GM21825 (cell line): ENCODE measurements around the gene SFRP5.

Experiments
- ATAC-seq: cut with Tn5 transposase; IDR thresholded peaks from one replicate; pipeline ENCODE4 v1.9.1; 2021; ENCODE audit warnings: mild to moderate bottlenecking, moderate library complexity; ENCODE audit not compliant: unreplicated experiment

The SFRP5 gene

GRCh38 chr10:97766996-97767924 lies 4.5 kb downstream of the SFRP5 start:
- no peak for ATAC-seq

DNA sequence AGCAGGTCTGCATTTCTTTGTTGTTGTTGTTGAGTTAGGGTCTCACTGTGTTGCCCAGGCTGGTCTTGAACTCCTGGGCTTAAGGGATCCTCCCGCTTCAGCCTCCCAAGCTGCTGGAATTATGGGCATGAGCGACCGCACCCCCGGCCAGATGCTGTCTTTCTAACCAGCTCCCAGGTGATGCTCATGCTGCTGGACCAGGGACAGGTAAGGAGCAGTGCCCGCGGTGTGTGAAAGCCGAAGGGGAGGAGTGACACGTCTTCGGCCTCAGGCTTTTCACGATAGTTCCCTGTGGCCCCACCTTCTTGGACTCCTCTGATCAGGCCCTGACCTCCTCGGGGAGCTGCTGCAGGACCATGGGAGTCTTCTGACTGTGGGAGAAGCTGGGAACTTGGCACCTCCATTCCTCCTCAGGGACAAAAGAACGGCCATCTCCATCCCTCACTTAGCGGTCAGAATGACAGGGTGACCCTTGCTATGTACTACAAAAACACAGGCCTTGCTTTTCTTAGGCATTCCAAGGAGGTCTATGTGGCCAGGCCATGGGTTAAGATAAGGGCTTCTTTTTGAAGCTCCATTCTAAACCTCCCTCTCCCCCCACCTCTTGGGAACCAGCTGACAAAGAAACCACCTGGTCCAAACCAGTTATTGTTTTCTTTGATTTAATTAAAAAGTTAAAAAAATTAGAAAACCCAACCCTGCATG lies 5.5 kb downstream of the SFRP5 start:
- no peak for ATAC-seq

- ATAC-seq = no peak
Observed at GRCh38 chr10:97765201-97765600, 6.6 kb downstream of the SFRP5 start.

GRCh38 chr10:97764519-97764931 lies 7.3 kb downstream of the SFRP5 start:
- ATAC-seq = no peak

- no peak for ATAC-seq
Observed at GRCh38 chr10:97763947-97764346, 7.9 kb downstream of the SFRP5 start.

GRCh38 chr10:97763411-97763810 lies 8.4 kb downstream of the SFRP5 start:
- ATAC-seq = no peak

DNA sequence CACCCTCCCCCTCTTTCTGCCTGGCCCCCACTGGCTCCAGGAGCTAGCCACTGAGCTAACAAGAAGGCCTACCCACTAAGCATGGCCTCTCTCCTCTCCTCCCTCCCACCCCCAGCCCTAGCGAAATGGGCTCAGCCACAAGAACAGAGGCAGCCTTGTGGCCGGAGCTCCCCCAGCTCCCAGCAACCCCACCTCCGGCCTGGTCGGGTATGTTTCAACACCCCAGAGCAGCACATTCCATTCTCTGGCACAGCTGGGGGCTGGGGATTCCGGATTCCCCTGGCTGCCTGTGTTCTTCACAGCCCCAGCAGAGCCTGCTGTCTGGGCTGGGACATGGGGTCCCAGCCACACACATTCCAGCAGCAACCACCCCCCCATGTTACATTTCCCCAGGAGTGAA lies 9.0 kb downstream of the SFRP5 start:
- no peak for ATAC-seq

- ATAC-seq = no peak
Observed at GRCh38 chr10:97762056-97762455, 9.7 kb downstream of the SFRP5 start.

GRCh38 chr10:97761331-97761865 lies 10.4 kb downstream of the SFRP5 start:
- no peak for ATAC-seq

- no peak for ATAC-seq
Observed at GRCh38 chr10:97760461-97761257, 11.1 kb downstream of the SFRP5 start.

DNA sequence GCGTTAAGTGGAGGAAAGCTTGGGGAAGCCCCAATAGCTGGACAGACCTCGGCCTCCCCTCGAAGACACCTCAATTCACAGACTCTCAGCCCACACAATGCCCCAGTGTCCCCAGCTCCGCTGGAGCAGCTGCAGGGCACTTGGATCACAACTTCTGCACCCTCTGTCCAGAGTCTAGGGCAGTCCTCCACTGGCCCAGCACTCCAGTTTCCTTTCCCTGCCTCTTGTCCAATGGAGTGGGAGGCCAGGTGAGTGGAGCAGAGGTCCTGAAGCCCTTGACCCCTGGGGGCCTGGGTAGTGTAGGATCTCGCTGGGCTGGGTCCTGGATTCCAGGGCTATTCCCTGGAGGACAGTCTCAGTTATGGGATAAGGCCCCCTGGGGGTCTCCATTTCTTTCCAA lies 11.9 kb downstream of the SFRP5 start:
- no peak for ATAC-seq

- ATAC-seq = no peak
Observed at GRCh38 chr10:97759158-97759887, 12.5 kb downstream of the SFRP5 start.

DNA sequence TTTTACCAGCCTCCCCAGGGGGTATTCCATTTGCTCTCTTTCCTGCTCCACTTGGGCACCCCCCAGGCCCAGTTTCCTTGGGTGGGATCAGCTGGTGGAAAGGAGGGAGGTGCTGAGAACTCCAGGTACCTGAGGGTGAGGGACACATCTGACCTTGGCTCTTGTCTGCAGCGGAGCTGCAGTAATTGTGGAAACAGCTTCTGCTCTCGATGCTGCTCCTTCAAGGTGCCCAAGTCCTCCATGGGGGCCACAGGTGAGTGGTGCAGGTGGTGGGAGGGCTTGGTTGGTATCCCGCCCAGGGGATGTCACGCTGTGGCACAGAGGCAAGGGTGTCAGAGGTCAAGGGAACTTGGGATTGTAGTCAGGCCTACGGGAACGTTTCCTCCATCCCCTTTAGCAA lies 14.3 kb downstream of the SFRP5 start:
- ATAC-seq = no peak

DNA sequence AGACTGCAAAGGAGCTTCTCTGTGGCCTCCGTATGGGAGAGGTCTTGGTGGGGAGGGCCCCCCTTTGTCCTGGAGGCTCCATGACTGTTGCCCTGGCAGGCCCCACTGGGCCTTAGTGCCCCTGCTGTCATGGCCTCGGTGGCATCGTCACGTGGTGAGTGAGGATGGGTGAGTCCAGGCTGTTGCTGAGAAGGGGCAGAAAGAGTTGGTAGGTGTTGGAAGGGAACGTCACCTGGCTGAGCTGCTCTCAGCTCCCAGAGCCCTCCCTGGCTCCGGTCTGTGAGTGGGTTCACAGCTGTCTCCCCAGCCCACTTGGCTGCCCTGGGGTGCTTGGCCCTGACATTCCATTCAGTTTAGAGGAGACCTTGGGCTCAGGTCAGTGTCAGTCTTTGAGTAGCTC lies 16.1 kb downstream of the SFRP5 start:
- ATAC-seq = no peak

- ATAC-seq = no peak
Observed at GRCh38 chr10:97754726-97755125, 17.1 kb downstream of the SFRP5 start.

DNA sequence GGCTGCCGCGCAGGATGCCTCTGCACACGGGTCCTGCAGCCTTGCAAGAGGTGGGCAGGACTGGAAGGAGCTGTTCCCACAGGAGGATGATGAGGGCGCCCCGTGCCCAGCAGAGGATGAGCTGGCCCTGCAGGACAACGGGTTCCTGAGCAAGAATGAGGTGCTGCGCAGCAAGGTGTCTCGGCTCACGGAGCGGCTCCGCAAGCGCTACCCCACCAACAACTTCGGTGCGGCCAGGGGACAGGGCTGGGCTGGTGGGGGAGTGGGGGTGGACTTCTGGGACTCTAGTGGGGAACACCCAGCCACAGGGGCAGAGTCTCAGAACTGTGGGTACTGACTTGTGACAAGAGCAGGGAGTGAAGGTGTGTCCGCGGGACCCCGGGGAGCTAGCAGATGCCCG lies 18.8 kb downstream of the SFRP5 start:
- no peak for ATAC-seq

DNA sequence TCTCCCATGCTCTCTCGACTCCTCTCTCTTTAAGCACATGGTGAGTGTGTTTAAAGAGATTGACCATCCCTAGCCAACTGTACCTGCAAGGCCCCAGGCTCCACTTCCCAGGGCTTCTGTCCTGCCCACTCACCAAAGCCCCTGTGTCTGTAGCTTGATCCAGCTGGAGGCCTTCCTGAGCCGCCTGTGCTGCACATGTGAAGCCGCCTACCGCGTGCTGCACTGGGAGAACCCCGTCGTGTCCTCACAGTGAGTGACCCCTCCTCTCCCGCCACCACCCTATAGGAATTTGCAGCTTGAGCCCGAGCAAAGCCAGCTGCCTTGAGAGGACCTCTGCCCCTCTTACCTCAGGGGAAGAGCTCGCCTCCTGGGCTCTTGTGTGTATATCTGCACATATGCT lies 23.7 kb downstream of the SFRP5 start:
- no peak for ATAC-seq

- ATAC-seq = no peak
Observed at GRCh38 chr10:97747573-97747972, 24.2 kb downstream of the SFRP5 start.

DNA sequence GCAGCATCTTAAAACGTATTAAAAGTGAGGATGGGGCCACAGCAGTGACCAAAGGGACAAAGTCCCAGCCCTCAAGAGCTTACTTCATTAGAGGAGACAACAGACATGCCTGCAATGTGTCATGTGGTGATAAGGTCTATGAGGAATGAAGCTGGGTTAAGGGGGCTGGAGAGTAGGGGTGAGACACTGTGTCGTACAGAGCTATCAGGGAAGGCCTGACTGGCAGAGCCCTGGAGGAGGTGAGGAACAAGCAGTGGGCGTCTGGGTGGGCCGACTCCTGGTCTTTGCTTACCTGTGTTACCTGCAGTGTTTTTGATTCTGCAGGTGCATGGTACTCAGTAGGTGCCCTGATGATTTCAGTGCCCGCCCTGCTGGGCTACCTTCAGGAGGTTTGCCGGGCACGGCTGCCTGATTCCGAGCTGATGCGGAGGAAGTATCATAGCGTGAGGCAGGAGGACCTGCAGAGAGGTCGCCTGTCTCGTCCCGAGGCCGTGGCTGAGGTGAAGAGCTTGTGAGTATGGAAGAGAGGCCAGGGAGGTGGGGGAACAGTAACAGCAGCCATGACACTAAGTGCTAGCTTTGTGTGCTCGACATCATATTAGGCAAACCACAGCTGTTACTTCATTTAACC lies 27.3 kb downstream of the SFRP5 start:
- ATAC-seq = no peak
